Naive thymus-derived CD4-positive, alpha-beta T cell (primary cell): Measurements from ENCODE around the gene PRDM16. TPM values are rescaled to one million over a fixed set of nuclear protein-coding genes. Genes with fewer than 3 reads are reported as not detected.

Experiments used
- ATAC-seq: fragments of 150-1000 bp; cut with Tn5 transposase; 2 replicates; pipeline ENCODE4 v1.10.0; 2021; ENCODE audit warnings: mild to moderate bottlenecking, moderate library complexity
- CTCF ChIA-PET: fragments of 350-600 bp; sonication (Branson Sonifier 250); formaldehyde crosslinking; loops from one replicate; lab custom pipeline; 2021; ENCODE audit warnings: antibody characterized with exemption; lab: Charles Lee
- POLR2A ChIA-PET: fragments of 350-600 bp; sonication (Branson Sonifier 250); formaldehyde crosslinking; loops from one replicate; lab custom pipeline; 2021; ENCODE audit warnings: antibody characterized with exemption, inconsistent platforms; lab: Charles Lee
- DNase-seq, 9 donors: peaks; one replicate each; pipeline versions ENCODE4 v3.0.0 to v3.0.0-alpha.2; 2020 to 2022; ENCODE audit warnings: mixed read lengths in 1 of 9
- H3K27ac ChIP-seq: one replicate; pipeline ENCODE4 v1.7.0; 2013; ENCODE audit warnings: mild to moderate bottlenecking, low read depth, low read length, moderate library complexity
- H3K27me3 ChIP-seq, 2 donors: one replicate each; pipeline ENCODE4 v1.7.0; 2013; ENCODE audit warnings: low read length in 2 of 2, mild to moderate bottlenecking in 2 of 2, moderate library complexity in 2 of 2; ENCODE audit not compliant: control insufficient read depth in 2 of 2, insufficient read depth in 2 of 2
- H3K36me3 ChIP-seq, 3 experiments: 1 replicate in 2 of 3; 2 replicates in 1 of 3; pipeline ENCODE4 v1.7.0; 2013; ENCODE audit warnings: low read length in 3 of 3, mild to moderate bottlenecking in 3 of 3, moderate library complexity in 1 of 3; ENCODE audit not compliant: insufficient read depth in 3 of 3, control insufficient read depth in 2 of 3
- H3K4me1 ChIP-seq, 2 donors: one replicate each; pipeline ENCODE4 v1.7.0; 2013; ENCODE audit warnings: low read length in 2 of 2, mild to moderate bottlenecking in 2 of 2, moderate library complexity in 1 of 2; ENCODE audit not compliant: control insufficient read depth in 2 of 2, insufficient read depth in 2 of 2
- H3K4me3 ChIP-seq: 2 replicates; pipeline ENCODE4 v1.7.0; 2013; ENCODE audit warnings: mild to moderate bottlenecking, low read length
- H3K9me3 ChIP-seq, 3 experiments: 1 replicate in 2 of 3; 2 replicates in 1 of 3; pipeline ENCODE4 v1.7.0; 2013; ENCODE audit warnings: low read length in 3 of 3; ENCODE audit not compliant: control insufficient read depth in 2 of 3
- H3K27ac Mint-ChIP-seq, 9 donors: one replicate each; pipeline ENCODE4 v1.8.0; 2020 to 2022; ENCODE audit warnings: mixed read lengths in 9 of 9, mild to moderate bottlenecking in 8 of 9, moderate library complexity in 5 of 9, inconsistent platforms in 2 of 9
- H3K27me3 Mint-ChIP-seq, 5 donors: one replicate each; pipeline ENCODE4 v1.8.0; 2021 to 2022; ENCODE audit warnings: mixed read lengths in 5 of 5, mild to moderate bottlenecking in 1 of 5
- H3K36me3 Mint-ChIP-seq, 5 donors: one replicate each; pipeline ENCODE4 v1.8.0; 2020 to 2022; ENCODE audit warnings: mixed read lengths in 5 of 5, mild to moderate bottlenecking in 3 of 5, inconsistent platforms in 1 of 5
- H3K4me1 Mint-ChIP-seq, 7 donors: one replicate each; pipeline ENCODE4 v1.8.0; 2020 to 2022; ENCODE audit warnings: mixed read lengths in 7 of 7, mild to moderate bottlenecking in 3 of 7, inconsistent platforms in 1 of 7
- H3K4me3 Mint-ChIP-seq, 10 donors: one replicate each; pipeline ENCODE4 v1.8.0; 2020 to 2022; ENCODE audit warnings: mild to moderate bottlenecking in 10 of 10, mixed read lengths in 10 of 10, moderate library complexity in 6 of 10, inconsistent platforms in 2 of 10
- H3K9me3 Mint-ChIP-seq, 11 donors: one replicate each; pipeline ENCODE4 v1.8.0; 2020 to 2022; ENCODE audit warnings: mixed read lengths in 11 of 11, mild to moderate bottlenecking in 4 of 11, inconsistent platforms in 1 of 11, moderate library complexity in 1 of 11
- intact Hi-C, 2 donors: fragments of 100-400 bp; cut with micrococcal nuclease; formaldehyde crosslinking; loops; one replicate each; pipeline ENCODE4 v1.15.1; 2023
- polyA plus RNA-seq, 2 donors: library from polyadenylated mRNA; unstranded; fragments of 300-500 nt; fragmentation: Illumina TruSeq; gene quantifications; one replicate each; pipeline ENCODE4 v1.2.3, GENCODE V29; 2021
- total RNA-seq, 6 experiments: library from RNA in 5 of 6; stranded (reverse) in 5 of 6; gene quantifications; 1 replicate in 5 of 6; 2 replicates in 1 of 6; pipeline ENCODE4 v1.2.3 and lab custom pipeline; 2021 to 2026

Gene PRDM16
- total and polyA plus RNA-seq, 7 experiments from 2014 or later = 0.05 to 0.61 (median 0.36) TPM; not detected in 2

- peaks cover 0 to 3% of the 10 kb centered on the region in 2 donors for H3K27me3 ChIP-seq
- Mint-ChIP-seq H3K4me3 (no peak overlapping the region), H3K27me3 (peaks cover 18 to 28% (median 20%) of the 10 kb centered on the region in 5 donors), H3K4me1 (no peaks in the 10 kb centered on the region), H3K36me3 (no peaks in the 10 kb centered on the region), H3K27ac (no peak overlapping the region), H3K9me3 (no peaks in the 10 kb centered on the region)
- H3K36me3 ChIP-seq = no peaks in the 10 kb centered on the region
- DNase-seq = no peak
- H3K4me3 ChIP-seq = no peak overlapping the region
- no peaks in the 10 kb centered on the region for H3K4me1 ChIP-seq
- intact Hi-C loops = no loop called here
- H3K9me3 ChIP-seq = no peaks in the 10 kb centered on the region
- POLR2A ChIA-PET = no interaction called here
- CTCF ChIA-PET = no interaction called here
- no peak for ATAC-seq
- H3K27ac ChIP-seq = no peak overlapping the region
Observed at GRCh38 chr1:3153902-3154795, 85.1 kb downstream of the PRDM16 start.

GRCh38 chr1:3155056-3155925 is 86.3 kb downstream of the PRDM16 start:
- intact Hi-C loops = no loop called here

GRCh38 chr1:3155926-3156220 is 86.9 kb downstream of the PRDM16 start:
- ChIA-PET POLR2A (no interaction called here), CTCF (no interaction called here)
- H3K36me3 Mint-ChIP-seq = no peaks in the 10 kb centered on the region
- H3K27me3 Mint-ChIP-seq = peaks cover 20 to 28% (median 21%) of the 10 kb centered on the region in 5 donors
- Histone ChIP-seq H3K9me3 (no peaks in the 10 kb centered on the region), H3K27ac (no peak overlapping the region), H3K4me1 (no peaks in the 10 kb centered on the region), H3K4me3 (no peak overlapping the region), H3K27me3 (peaks cover 0 to 3% of the 10 kb centered on the region in 2 donors), H3K36me3 (no peaks in the 10 kb centered on the region)
- H3K9me3 Mint-ChIP-seq = no peaks in the 10 kb centered on the region
- ATAC-seq (no peak), DNase-seq (no peak)
- H3K4me1 Mint-ChIP-seq = peaks cover 0 to 3% (median 0%) of the 10 kb centered on the region in 7 donors
- no peak overlapping the region for H3K4me3 Mint-ChIP-seq
- no peak overlapping the region for H3K27ac Mint-ChIP-seq
- intact Hi-C loops = no loop called here

More at GRCh38 chr1:3155056-3155925, 86.3 kb downstream of the PRDM16 start:
- H3K36me3 Mint-ChIP-seq = no peaks in the 10 kb centered on the region
- no peaks in the 10 kb centered on the region for H3K9me3 Mint-ChIP-seq
- no peaks in the 10 kb centered on the region for H3K4me1 Mint-ChIP-seq
- H3K27me3 Mint-ChIP-seq = peaks cover 20 to 28% (median 21%) of the 10 kb centered on the region in 5 donors
- H3K4me1 ChIP-seq = no peaks in the 10 kb centered on the region
- no peaks in the 10 kb centered on the region for H3K9me3 ChIP-seq
- H3K4me3 Mint-ChIP-seq = no peak overlapping the region
- DNase-seq (no peak), ATAC-seq (no peak)
- CTCF ChIA-PET = no interaction called here
- H3K36me3 ChIP-seq = no peaks in the 10 kb centered on the region
- H3K27me3 ChIP-seq = peaks cover 0 to 3% of the 10 kb centered on the region in 2 donors
- no peak overlapping the region for H3K27ac ChIP-seq
- no peak overlapping the region for H3K27ac Mint-ChIP-seq
- POLR2A ChIA-PET = no interaction called here
- H3K4me3 ChIP-seq = no peak overlapping the region

GRCh38 chr1:3156936-3157335 is 87.9 kb downstream of the PRDM16 start:
- peaks cover 0 to 7% (median 2%) of the 10 kb centered on the region in 7 donors for H3K4me1 Mint-ChIP-seq
- Histone ChIP-seq H3K36me3 (no peaks in the 10 kb centered on the region), H3K27me3 (peaks cover 0 to 3% of the 10 kb centered on the region in 2 donors), H3K4me3 (no peak overlapping the region), H3K27ac (no peak overlapping the region), H3K4me1 (peaks cover 0 to 3% of the 10 kb centered on the region in 2 donors), H3K9me3 (no peaks in the 10 kb centered on the region)
- no peaks in the 10 kb centered on the region for H3K9me3 Mint-ChIP-seq
- ChIA-PET CTCF (no interaction called here), POLR2A (no interaction called here)
- intact Hi-C loops = no loop called here
- no peaks in the 10 kb centered on the region for H3K36me3 Mint-ChIP-seq
- H3K27me3 Mint-ChIP-seq = peaks cover 20 to 24% (median 21%) of the 10 kb centered on the region in 5 donors
- H3K27ac Mint-ChIP-seq = no peak overlapping the region
- ATAC-seq = no peak
- H3K4me3 Mint-ChIP-seq = no peak overlapping the region
- no peak for DNase-seq

- intact Hi-C loops = no loop called here
- DNase-seq = no peak
Observed at GRCh38 chr1:3158347-3158746, 89.3 kb downstream of the PRDM16 start.

GRCh38 chr1:3159121-3159520 is 90.1 kb downstream of the PRDM16 start:
- DNase-seq (no peak), ATAC-seq (peak; percentile 16)
- no peaks in the 10 kb centered on the region for H3K9me3 ChIP-seq
- no peak overlapping the region for H3K27ac ChIP-seq
- H3K4me1 ChIP-seq = peaks cover 0 to 3% of the 10 kb centered on the region in 2 donors
- no peak overlapping the region for H3K27ac Mint-ChIP-seq
- peaks cover 0 to 7% (median 2%) of the 10 kb centered on the region in 7 donors for H3K4me1 Mint-ChIP-seq
- H3K36me3 Mint-ChIP-seq = no peaks in the 10 kb centered on the region
- no peaks in the 10 kb centered on the region for H3K9me3 Mint-ChIP-seq
- H3K4me3 Mint-ChIP-seq = peak overlapping the region in 1 of 10 donors; percentile 21
- no peak overlapping the region for H3K4me3 ChIP-seq
- no peaks in the 10 kb centered on the region for H3K36me3 ChIP-seq
- ChIA-PET POLR2A (no interaction called here), CTCF (no interaction called here)
- intact Hi-C loops = no loop called here
- H3K27me3 Mint-ChIP-seq = peaks cover 14 to 31% (median 25%) of the 10 kb centered on the region in 5 donors
- H3K27me3 ChIP-seq = peaks cover 0 to 3% of the 10 kb centered on the region in 2 donors

More at GRCh38 chr1:3158347-3158746, 89.3 kb downstream of the PRDM16 start:
- H3K4me3 ChIP-seq = no peak overlapping the region
- Mint-ChIP-seq H3K4me1 (peaks cover 0 to 7% (median 2%) of the 10 kb centered on the region in 7 donors), H3K4me3 (no peak overlapping the region), H3K9me3 (no peaks in the 10 kb centered on the region), H3K36me3 (no peaks in the 10 kb centered on the region), H3K27ac (no peak overlapping the region), H3K27me3 (peaks cover 14 to 31% (median 25%) of the 10 kb centered on the region in 5 donors)
- H3K4me1 ChIP-seq = peaks cover 0 to 3% of the 10 kb centered on the region in 2 donors
- H3K27me3 ChIP-seq = peaks cover 0 to 3% of the 10 kb centered on the region in 2 donors
- POLR2A ChIA-PET = no interaction called here
- H3K9me3 ChIP-seq = no peaks in the 10 kb centered on the region
- H3K27ac ChIP-seq = no peak overlapping the region
- ATAC-seq = no peak
- H3K36me3 ChIP-seq = no peaks in the 10 kb centered on the region
- CTCF ChIA-PET = interaction anchor here (0.6 kb wide), 1 partner anchor 633 kb away, joined by 3 read pairs; no protein-coding TSS in a partner anchor
